Prostate gland (tissue), 2 donors: Measurements from ENCODE around the gene ORAI2. TPM values are rescaled to one million over a fixed set of nuclear protein-coding genes. Genes with fewer than 3 reads are reported as not detected.
"Not testable (repeated sequence)": the region's sequence is repeated elsewhere in the genome, so short reads cannot be mapped to it uniquely, and the experiment has no call there.

Source experiments
- DNase-seq: peaks from one replicate; pipeline ENCODE4 v3.0.0-alpha.2; 2019; ENCODE audit warnings: low spot score
- H3K27ac ChIP-seq, 2 donors: fragments of 200-600 bp; sonication (generic); 2 replicates each; pipeline ENCODE4 v1.5.1; 2017 to 2019
- H3K27me3 ChIP-seq: fragments of 200-600 bp; sonication (generic); replicated peaks from 2 replicates; pipeline ENCODE4 v1.5.1; 2019; ENCODE audit not compliant: insufficient read depth
- H3K36me3 ChIP-seq, 2 donors: fragments of 200-600 bp; sonication (generic); 1 replicate in 1 of 2; 2 replicates in 1 of 2; pipeline versions ENCODE4 v1.5.1 to v1.8.1; 2017 to 2019
- H3K4me1 ChIP-seq: fragments of 200-600 bp; sonication (generic); replicated peaks from 2 replicates; pipeline ENCODE4 v1.5.1; 2019
- H3K4me3 ChIP-seq, 2 donors: fragments of 200-600 bp; sonication (generic); 2 replicates each; pipeline ENCODE4 v1.5.1; 2017 to 2019
- H3K9me3 ChIP-seq: fragments of 200-600 bp; sonication (generic); 2 replicates; pipeline ENCODE4 v1.5.1; 2017
- CTCF ChIP-seq, 4 experiments: fragments of 200-600 bp in 2 of 4; fragments of 450-650 bp in 2 of 4; sonication (generic) in 2 of 4; IDR thresholded peaks; 1 replicate in 3 of 4; 2 replicates in 1 of 4; pipeline ENCODE4 v1.5.1; 2016 to 2019; ENCODE audit warnings: antibody characterized with exemption in 4 of 4, mild to moderate bottlenecking in 2 of 4, moderate library complexity in 2 of 4
- POLR2A ChIP-seq: fragments of 450-650 bp; IDR thresholded peaks from one replicate; pipeline ENCODE4 v1.6.1; 2016; ENCODE audit warnings: antibody characterized with exemption, mild to moderate bottlenecking
- POLR2AphosphoS5 ChIP-seq: sonication (generic); formaldehyde crosslinking; IDR thresholded peaks from one replicate; pipeline ENCODE4 v1.6.1; 2017; ENCODE audit warnings: antibody characterized with exemption
- WGBS: methylation state at CpG from one replicate; pipeline ENCODE4 v1.1.5; 2018; 5-methylcytosine and 5-hydroxymethylcytosine counted together
- intact Hi-C: fragments of 100-400 bp; cut with DNase I; formaldehyde crosslinking; loops from one replicate; pipeline ENCODE4 v1.14.2; 2022
- total RNA-seq, 2 donors: library from RNA; depleted of rRNA; stranded (reverse); fragments of >200 nt; gene quantifications; one replicate each; pipeline ENCODE4 v1.1.0, GENCODE V29; 2016

Gene ORAI2
- total RNA-seq, 2 donors from 2014 or later = 20.5 to 24.8 TPM

- Histone ChIP-seq H3K4me1 (no peaks in the 10 kb centered on the region), H3K9me3 (no peaks in the 10 kb centered on the region), H3K36me3 (no peaks in the 10 kb centered on the region), H3K27ac (no peak overlapping the region), H3K4me3 (no peak overlapping the region), H3K27me3 (no peaks in the 10 kb centered on the region)
- WGBS = 74% methylated on average over 6 of the region's 6 CpGs
- intact Hi-C loops = no loop called here
- DNase-seq = no peak
- TF ChIP-seq CTCF (IDR thresholded peaks at IDR 0.05) = peak in 1 of 4 experiments; percentile 19
- TF ChIP-seq POLR2AphosphoS5 = no peak
- no peak for TF ChIP-seq POLR2A
Measured at GRCh38 chr7:102450242-102450641, 16.9 kb downstream of the ORAI2 start.

GRCh38 chr7:102451371-102452054 lies 18.1 kb downstream of the ORAI2 start:
- Histone ChIP-seq H3K27ac (no peak overlapping the region), H3K9me3 (no peaks in the 10 kb centered on the region), H3K27me3 (no peaks in the 10 kb centered on the region), H3K4me1 (no peaks in the 10 kb centered on the region), H3K4me3 (no peak overlapping the region), H3K36me3 (no peaks in the 10 kb centered on the region)
- intact Hi-C loops = no loop called here
- DNase-seq = no peak
- TF ChIP-seq POLR2AphosphoS5 (no peak), POLR2A (no peak), CTCF (IDR thresholded peaks at IDR 0.05) (no peak)
- WGBS = 28% methylated on average over 23 of the region's 23 CpGs

GRCh38 chr7:102452451-102452850 lies 19.1 kb downstream of the ORAI2 start:
- Histone ChIP-seq H3K4me1 (no peaks in the 10 kb centered on the region), H3K27ac (no peak overlapping the region), H3K27me3 (no peaks in the 10 kb centered on the region), H3K4me3 (no peak overlapping the region), H3K9me3 (no peaks in the 10 kb centered on the region), H3K36me3 (peaks cover 0 to 4% of the 10 kb centered on the region in 2 donors)
- intact Hi-C loops = no loop called here
- TF ChIP-seq POLR2A (no peak), CTCF (IDR thresholded peaks at IDR 0.05) (no peak), POLR2AphosphoS5 (no peak)
- DNase-seq = no peak
- WGBS = 97% methylated on average over 6 of the region's 6 CpGs

- intact Hi-C loops = no loop called here
- Histone ChIP-seq H3K9me3 (no peaks in the 10 kb centered on the region), H3K36me3 (peaks cover 0 to 8% of the 10 kb centered on the region in 2 donors), H3K27ac (no peak overlapping the region), H3K27me3 (no peaks in the 10 kb centered on the region), H3K4me1 (no peaks in the 10 kb centered on the region), H3K4me3 (no peak overlapping the region)
- 69% methylated on average over 7 of the region's 7 CpGs for WGBS
- no peak for TF ChIP-seq POLR2A
- no peak for TF ChIP-seq CTCF (IDR thresholded peaks at IDR 0.05)
- TF ChIP-seq POLR2AphosphoS5 = no peak
- DNase-seq = no peak
Measured at GRCh38 chr7:102453319-102453718, 19.9 kb downstream of the ORAI2 start.

- 63% methylated on average over 11 of the region's 12 CpGs for WGBS
- Histone ChIP-seq H3K9me3 (no peaks in the 10 kb centered on the region), H3K4me1 (no peaks in the 10 kb centered on the region), H3K27me3 (no peaks in the 10 kb centered on the region), H3K27ac (no peak overlapping the region), H3K4me3 (no peak overlapping the region), H3K36me3 (peaks cover 0 to 8% of the 10 kb centered on the region in 2 donors)
- no peak for TF ChIP-seq CTCF (IDR thresholded peaks at IDR 0.05)
- TF ChIP-seq POLR2A = no peak
- no peak for TF ChIP-seq POLR2AphosphoS5
- no peak for DNase-seq
- intact Hi-C loops = no loop called here
Measured at GRCh38 chr7:102454468-102454867, 21.1 kb downstream of the ORAI2 start.

GRCh38 chr7:102454932-102455331 lies 21.6 kb downstream of the ORAI2 start:
- H3K9me3 ChIP-seq, intact Hi-C loops, H3K27me3 ChIP-seq, DNase-seq, H3K27ac ChIP-seq, H3K4me1 ChIP-seq, H3K4me3 ChIP-seq, H3K36me3 ChIP-seq: not testable (repeated sequence)
- WGBS = 94% methylated on average over 10 of the region's 10 CpGs
